ENCODE results near the gene COBL. TPM values are rescaled to one million over a fixed set of nuclear protein-coding genes. Genes with fewer than 3 reads are reported as not detected.

COBL gene
- total RNA-seq, 1 experiment from 2014 or later, result 0.39 TPM

- CTCF ChIA-PET, result no interaction called here
- no TSS peak for BruUV-seq (replicated peaks)
- POLR2A ChIA-PET, result no interaction called here
- H3K27ac ChIP-seq (ENCODE audit: low read length), result no peak overlapping the region
- H3K4me1 ChIP-seq (ENCODE audit: control insufficient read depth, insufficient read depth, low read length), result no peaks in the 10 kb centered on the region
- DNase-seq (ENCODE audit: low read depth, low spot score) (no peak), ATAC-seq (no peak)
- no peaks in the 10 kb centered on the region for H3K9me3 ChIP-seq (ENCODE audit: control insufficient read depth, insufficient read depth, low read depth, low read length)
- intact Hi-C loops (cut with micrococcal nuclease; ENCODE audit: unreplicated experiment) (no loop called here), in situ Hi-C loops (cut with HindIII; ENCODE audit: low pct_unique_long_range_greater_than_20kb, low sequenced_read_pairs) (no loop called here)
- peaks cover 4% of the 10 kb centered on the region for H3K27me3 ChIP-seq (ENCODE audit: control insufficient read depth, insufficient read depth, low read length)
- H3K4me3 ChIP-seq (ENCODE audit: low read depth in 2 of 2, low read length in 2 of 2), result no peak overlapping the region
- TF ChIP-seq SIN3A (IDR thresholded peaks at IDR 0.05; ENCODE audit: borderline replicate concordance, insufficient read depth, low read depth, low read length), result no peak
- TF ChIP-seq REST (IDR thresholded peaks at IDR 0.05; ENCODE audit: insufficient read depth in 1 of 2, low read depth in 2 of 2, low read length in 1 of 2), result no peak
- no peak for TF ChIP-seq POLR2AphosphoS5 (IDR thresholded peaks at IDR 0.05; ENCODE audit: low read depth, low read length)
- TF ChIP-seq CTCF (IDR thresholded peaks at IDR 0.05), result no peak
- no peak for TF ChIP-seq TCF7L2 (IDR thresholded peaks at IDR 0.05; ENCODE audit: low read depth, low read length)
- H3K36me3 ChIP-seq (ENCODE audit: control insufficient read depth, insufficient read depth, low read length), result no peaks in the 10 kb centered on the region
These were observed 278.0 kb downstream of the COBL start for GRCh38 chr7:51038573-51038972.

GRCh38 chr7:51035716-51036115 is 280.9 kb downstream of the COBL start:
- no peak for TF ChIP-seq REST (IDR thresholded peaks at IDR 0.05; ENCODE audit: insufficient read depth in 1 of 2, low read depth in 2 of 2, low read length in 1 of 2)
- Histone ChIP-seq H3K9me3 (ENCODE audit: control insufficient read depth, insufficient read depth, low read depth, low read length) (no peaks in the 10 kb centered on the region), H3K4me1 (ENCODE audit: control insufficient read depth, insufficient read depth, low read length) (no peaks in the 10 kb centered on the region), H3K27ac (ENCODE audit: low read length) (no peak overlapping the region), H3K4me3 (ENCODE audit: low read depth in 2 of 2, low read length in 2 of 2) (no peak overlapping the region), H3K27me3 (ENCODE audit: control insufficient read depth, insufficient read depth, low read length) (peaks cover 4% of the 10 kb centered on the region), H3K36me3 (ENCODE audit: control insufficient read depth, insufficient read depth, low read length) (no peaks in the 10 kb centered on the region)
- DNase-seq (ENCODE audit: low read depth, low spot score), result no peak
- BruUV-seq (replicated peaks), result no TSS peak
- in situ Hi-C loops (cut with HindIII; ENCODE audit: low pct_unique_long_range_greater_than_20kb, low sequenced_read_pairs) (no loop called here), intact Hi-C loops (cut with micrococcal nuclease; ENCODE audit: unreplicated experiment) (no loop called here)
- ATAC-seq, result no peak
- POLR2A ChIA-PET, result no interaction called here
- CTCF ChIA-PET, result interaction anchor here (0.5 kb wide), 1 partner anchor 21 kb away, joined by 6 read pairs; no protein-coding TSS in a partner anchor
